ENCODE data around the gene SHOC2. TPM values are rescaled to one million over a fixed set of nuclear protein-coding genes. Genes with fewer than 3 reads are reported as not detected.
A peak's percentile ranks its signal among the peaks of the same experiment; 100 is the strongest.

Gene SHOC2
- total RNA-seq, 1 experiment from 2014 or later: 59.8 TPM

DNA sequence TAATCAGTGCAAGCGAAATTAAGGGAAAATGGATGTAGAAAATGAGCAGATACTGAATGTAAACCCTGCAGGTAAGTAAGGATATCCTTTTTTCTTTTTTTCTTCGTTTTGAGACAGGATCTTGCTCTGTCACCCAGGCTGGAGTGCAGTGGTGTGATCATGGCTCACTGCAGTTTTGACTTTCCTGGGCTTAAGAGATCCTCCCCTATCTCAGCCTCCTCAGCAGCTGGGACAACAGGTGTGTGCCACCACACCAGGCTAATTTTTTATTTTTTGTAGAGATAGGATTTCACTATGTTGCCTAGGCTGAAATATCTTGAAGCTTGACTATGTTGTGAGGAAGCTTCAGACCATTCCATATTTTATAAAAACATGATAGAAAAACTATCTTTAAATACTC is 43.4 kb upstream of the SHOC2 start:
- POLR2A ChIA-PET: interaction anchor here (0.6 to 2.6 kb wide), 15 partner anchors 11 to 571 kb away, joined by 3 to 13 read pairs (median 5); partner anchors contain the start of gene SMNDC1
- H3K4me3 Mint-ChIP-seq (ENCODE audit: unreplicated experiment): peak overlapping the region; percentile 78
- no peaks in the 10 kb centered on the region for H3K9me3 Mint-ChIP-seq (ENCODE audit: unreplicated experiment)
- peaks cover 74% of the 10 kb centered on the region for H3K36me3 Mint-ChIP-seq (ENCODE audit: insufficient read depth, unreplicated experiment)
- DNase-seq (ENCODE audit: unreplicated experiment): no peak
- H3K27ac Mint-ChIP-seq (ENCODE audit: low read depth, unreplicated experiment): peak overlapping the region; percentile 49
- no peaks in the 10 kb centered on the region for H3K27me3 Mint-ChIP-seq (ENCODE audit: insufficient read depth, unreplicated experiment)
- TF ChIP-seq, protein P1, sequence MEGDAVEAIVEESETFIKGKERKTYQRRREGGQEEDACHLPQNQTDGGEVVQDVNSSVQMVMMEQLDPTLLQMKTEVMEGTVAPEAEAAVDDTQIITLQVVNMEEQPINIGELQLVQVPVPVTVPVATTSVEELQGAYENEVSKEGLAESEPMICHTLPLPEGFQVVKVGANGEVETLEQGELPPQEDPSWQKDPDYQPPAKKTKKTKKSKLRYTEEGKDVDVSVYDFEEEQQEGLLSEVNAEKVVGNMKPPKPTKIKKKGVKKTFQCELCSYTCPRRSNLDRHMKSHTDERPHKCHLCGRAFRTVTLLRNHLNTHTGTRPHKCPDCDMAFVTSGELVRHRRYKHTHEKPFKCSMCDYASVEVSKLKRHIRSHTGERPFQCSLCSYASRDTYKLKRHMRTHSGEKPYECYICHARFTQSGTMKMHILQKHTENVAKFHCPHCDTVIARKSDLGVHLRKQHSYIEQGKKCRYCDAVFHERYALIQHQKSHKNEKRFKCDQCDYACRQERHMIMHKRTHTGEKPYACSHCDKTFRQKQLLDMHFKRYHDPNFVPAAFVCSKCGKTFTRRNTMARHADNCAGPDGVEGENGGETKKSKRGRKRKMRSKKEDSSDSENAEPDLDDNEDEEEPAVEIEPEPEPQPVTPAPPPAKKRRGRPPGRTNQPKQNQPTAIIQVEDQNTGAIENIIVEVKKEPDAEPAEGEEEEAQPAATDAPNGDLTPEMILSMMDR (IDR thresholded peaks at IDR 0.05; ENCODE audit: unreplicated experiment): no peak
- CTCF ChIA-PET: interaction anchor here (0.6 to 3.1 kb wide), 6 partner anchors 10 to 204 kb away, joined by 3 to 10 read pairs (median 4); no protein-coding TSS in a partner anchor
- intact Hi-C loops (cut with micrococcal nuclease): no loop called here
- H3K4me1 Mint-ChIP-seq (ENCODE audit: insufficient read depth, unreplicated experiment): peaks cover 36% of the 10 kb centered on the region
- no TSS peak for BruUV-seq (replicated peaks)

DNA sequence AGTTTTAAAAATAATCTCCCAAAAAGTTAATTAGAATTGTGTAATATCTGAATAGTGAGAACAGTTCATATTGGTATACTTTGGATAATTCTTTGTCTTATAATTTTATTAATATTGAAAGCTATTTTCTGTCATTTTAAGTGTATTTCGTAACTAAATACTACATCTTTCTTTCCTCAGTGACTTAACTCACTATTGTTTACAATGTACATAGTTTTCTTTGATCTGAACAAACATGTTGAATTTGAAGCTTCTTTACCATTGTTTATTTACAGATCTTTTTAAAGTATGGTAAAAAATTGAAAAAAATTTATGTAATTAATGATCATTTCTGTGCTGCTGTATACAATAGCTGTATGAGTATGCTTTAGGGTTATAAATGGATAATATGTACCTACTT is 42.6 kb upstream of the SHOC2 start:
- no peaks in the 10 kb centered on the region for H3K9me3 Mint-ChIP-seq (ENCODE audit: unreplicated experiment)
- ChIA-PET CTCF (interaction anchor here (0.6 to 3.1 kb wide), 8 partner anchors 11 to 485 kb away, joined by 3 to 10 read pairs (median 3); no protein-coding TSS in a partner anchor), POLR2A (interaction anchor here (0.6 to 2.6 kb wide), 15 partner anchors 11 to 572 kb away, joined by 3 to 13 read pairs (median 4); partner anchors contain the start of gene SMNDC1)

DNA sequence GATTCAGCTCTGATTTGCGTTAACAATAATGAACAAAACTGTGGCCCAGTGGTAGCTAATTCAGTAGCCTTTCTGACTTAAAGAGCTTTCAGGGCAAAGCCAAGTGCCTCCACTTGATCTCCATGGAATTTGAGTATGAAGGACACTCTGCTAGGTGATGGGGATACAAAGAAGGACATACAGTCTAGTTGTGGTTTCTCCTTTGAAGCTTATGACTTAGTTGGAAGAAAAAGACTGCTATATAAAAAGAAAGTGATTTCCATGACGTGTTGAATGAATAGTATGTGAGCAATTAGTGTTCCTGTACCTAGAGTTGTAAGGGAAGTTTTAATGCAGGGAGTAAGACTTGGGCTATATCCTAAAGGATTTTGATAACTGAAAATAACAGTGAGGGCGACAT is 39.4 kb upstream of the SHOC2 start:
- ChIA-PET POLR2A (interaction anchor here (0.7 to 1.6 kb wide), 4 partner anchors 17 to 117 kb away, joined by 3 to 4 read pairs (median 3); partner anchors contain the start of gene SHOC2), CTCF (interaction anchor here (0.6 to 0.7 kb wide), 2 partner anchors 272 to 292 kb away, joined by 3 to 4 read pairs; no protein-coding TSS in a partner anchor)
- TF ChIP-seq, protein P1 (IDR thresholded peaks at IDR 0.05; ENCODE audit: unreplicated experiment): no peak
- no TSS peak for BruUV-seq (replicated peaks)
- no peaks in the 10 kb centered on the region for H3K27me3 Mint-ChIP-seq (ENCODE audit: insufficient read depth, unreplicated experiment)
- DNase-seq (ENCODE audit: unreplicated experiment): no peak
- H3K4me3 Mint-ChIP-seq (ENCODE audit: unreplicated experiment): no peak overlapping the region
- intact Hi-C loops (cut with micrococcal nuclease): no loop called here
- no peaks in the 10 kb centered on the region for H3K9me3 Mint-ChIP-seq (ENCODE audit: unreplicated experiment)
- no peak overlapping the region for H3K27ac Mint-ChIP-seq (ENCODE audit: low read depth, unreplicated experiment)
- H3K4me1 Mint-ChIP-seq (ENCODE audit: insufficient read depth, unreplicated experiment): peaks cover 30% of the 10 kb centered on the region
- peaks cover 94% of the 10 kb centered on the region for H3K36me3 Mint-ChIP-seq (ENCODE audit: insufficient read depth, unreplicated experiment)

More for the DNA sequence above, 42.6 kb upstream of the SHOC2 start:
- BruUV-seq (replicated peaks): no TSS peak
- DNase-seq (ENCODE audit: unreplicated experiment): no peak
- intact Hi-C loops (cut with micrococcal nuclease): no loop called here
- TF ChIP-seq, protein P1 (IDR thresholded peaks at IDR 0.05; ENCODE audit: unreplicated experiment): no peak
- Mint-ChIP-seq H3K27ac (ENCODE audit: low read depth, unreplicated experiment) (no peak overlapping the region), H3K4me3 (ENCODE audit: unreplicated experiment) (no peak overlapping the region), H3K36me3 (ENCODE audit: insufficient read depth, unreplicated experiment) (peaks cover 75% of the 10 kb centered on the region), H3K4me1 (ENCODE audit: insufficient read depth, unreplicated experiment) (peaks cover 30% of the 10 kb centered on the region), H3K27me3 (ENCODE audit: insufficient read depth, unreplicated experiment) (no peaks in the 10 kb centered on the region)

DNA sequence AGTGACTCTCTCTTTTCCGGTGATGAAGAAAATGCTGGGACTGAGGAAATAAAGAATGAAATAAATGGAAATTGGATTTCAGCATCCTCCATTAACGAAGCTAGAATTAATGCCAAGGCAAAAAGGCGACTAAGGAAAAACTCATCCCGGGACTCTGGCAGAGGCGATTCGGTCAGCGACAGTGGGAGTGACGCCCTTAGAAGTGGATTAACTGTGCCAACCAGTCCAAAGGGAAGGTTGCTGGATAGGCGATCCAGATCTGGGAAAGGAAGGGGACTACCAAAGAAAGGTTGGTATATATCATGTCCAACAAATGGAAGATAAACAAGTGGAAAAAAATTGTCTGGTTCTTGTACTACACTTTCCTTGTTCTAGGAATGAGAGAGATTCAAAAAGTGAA is 38.2 kb upstream of the SHOC2 start:
- TF ChIP-seq, protein P1 (IDR thresholded peaks at IDR 0.05; ENCODE audit: unreplicated experiment): no peak
- POLR2A ChIA-PET: interaction anchor here (0.7 to 3.0 kb wide), 5 partner anchors 8 to 108 kb away, joined by 3 to 17 read pairs (median 5); partner anchors contain the start of genes PDCD4 and SHOC2
- Mint-ChIP-seq H3K27me3 (ENCODE audit: insufficient read depth, unreplicated experiment) (no peaks in the 10 kb centered on the region), H3K9me3 (ENCODE audit: unreplicated experiment) (no peaks in the 10 kb centered on the region), H3K4me1 (ENCODE audit: insufficient read depth, unreplicated experiment) (peaks cover 34% of the 10 kb centered on the region), H3K27ac (ENCODE audit: low read depth, unreplicated experiment) (no peak overlapping the region), H3K4me3 (ENCODE audit: unreplicated experiment) (no peak overlapping the region), H3K36me3 (ENCODE audit: insufficient read depth, unreplicated experiment) (peaks cover 96% of the 10 kb centered on the region)
- no TSS peak for BruUV-seq (replicated peaks)
- CTCF ChIA-PET: interaction anchor here (0.7 to 1.8 kb wide), 3 partner anchors 78 to 135 kb away, joined by 3 to 8 read pairs (median 5); no protein-coding TSS in a partner anchor
- intact Hi-C loops (cut with micrococcal nuclease): no loop called here
- DNase-seq (ENCODE audit: unreplicated experiment): no peak
